Gastrocnemius medialis (tissue), 4 donors: ENCODE measurements around the gene FAM83D. TPM values are rescaled to one million over a fixed set of nuclear protein-coding genes. Genes with fewer than 3 reads are reported as not detected.

Source experiments
- ATAC-seq, 2 donors: fragments of 150-250 bp; one replicate each; pipeline ENCODE4 v1.9.1; 2016
- DNase-seq, 2 donors: peaks; one replicate each; pipeline ENCODE4 v3.0.0-alpha.2; 2019
- H3K27ac ChIP-seq, 4 donors: fragments of 200-600 bp; sonication (generic); 1 replicate in 1 of 4; 2 replicates in 3 of 4; pipeline ENCODE4 v1.5.1; 2016 to 2018; ENCODE audit warnings: mild to moderate bottlenecking in 2 of 4, moderate library complexity in 1 of 4
- H3K27me3 ChIP-seq, 3 donors: fragments of 200-600 bp; sonication (generic) in 2 of 3; 1 replicate in 1 of 3; 2 replicates in 2 of 3; pipeline versions ENCODE4 v1.5.1 to v1.6.0; 2016 to 2019; ENCODE audit warnings: mild to moderate bottlenecking in 1 of 3, moderate library complexity in 1 of 3
- H3K36me3 ChIP-seq, 2 donors: fragments of 200-600 bp; sonication (generic) in 1 of 2; one replicate each; pipeline ENCODE4 v1.5.1; 2017 to 2018
- H3K4me1 ChIP-seq, 2 donors: fragments of 200-600 bp; sonication (generic) in 1 of 2; one replicate each; pipeline ENCODE4 v1.5.1; 2016 to 2017; ENCODE audit warnings: mild to moderate bottlenecking in 2 of 2
- H3K4me3 ChIP-seq, 4 donors: fragments of 200-600 bp; sonication (generic) in 3 of 4; 1 replicate in 1 of 4; 2 replicates in 3 of 4; pipeline ENCODE4 v1.5.1; 2016 to 2019; ENCODE audit warnings: mild to moderate bottlenecking in 2 of 4
- H3K9me3 ChIP-seq, 3 donors: fragments of 200-600 bp; sonication (generic) in 2 of 3; 1 replicate in 1 of 3; 2 replicates in 2 of 3; pipeline ENCODE4 v1.5.1; 2016 to 2019
- CTCF ChIP-seq, 5 experiments: fragments of 450-650 bp in 3 of 5; fragments of 200-600 bp in 2 of 5; sonication (generic) in 2 of 5; IDR thresholded peaks in 4 of 5; conservative IDR thresholded peaks in 1 of 5; 1 replicate in 4 of 5; 2 replicates in 1 of 5; pipeline ENCODE4 v1.5.1; 2016 to 2019; ENCODE audit warnings: antibody characterized with exemption in 5 of 5, mild to moderate bottlenecking in 3 of 5, moderate library complexity in 3 of 5
- POLR2A ChIP-seq, 2 donors: fragments of 450-650 bp; IDR thresholded peaks; one replicate each; pipeline ENCODE4 v1.6.1; 2017; ENCODE audit warnings: antibody characterized with exemption in 2 of 2, mild to moderate bottlenecking in 2 of 2, moderate library complexity in 2 of 2
- in situ Hi-C, 4 donors: fragments of 200-750 bp; cut with MboI; loops; one replicate each; pipeline versions ENCODE4 v1.15.0 to v1.8.0; 2017; ENCODE audit warnings: low sequenced_read_pairs in 4 of 4
- intact Hi-C: fragments of 100-400 bp; cut with DNase I; formaldehyde crosslinking; loops from one replicate; pipeline ENCODE4 v1.15.1; 2023; ENCODE audit warnings: low total_unique reads
- total RNA-seq, 4 donors: library from RNA; depleted of rRNA; stranded (reverse); fragments of >200 nt; gene quantifications; one replicate each; pipeline versions ENCODE4 v1.1.0 to v1.2.3, GENCODE V29; 2016

FAM83D gene
- total RNA-seq, 4 donors from 2014 or later = 0.40 TPM; not detected in 3

- peaks cover 0 to 31% of the 10 kb centered on the region in 2 donors for H3K36me3 ChIP-seq
- H3K27ac ChIP-seq = peak overlapping the region; percentile 25 to 69 (median 46)
- peaks cover 13 to 18% of the 10 kb centered on the region in 2 donors for H3K4me1 ChIP-seq
- no peak for TF ChIP-seq POLR2A (IDR thresholded peaks at IDR 0.05)
- no peak for TF ChIP-seq CTCF (IDR thresholded peaks at IDR 0.05 in 4 of 5, conservative IDR thresholded peaks at IDR 0.05 in 1 of 5)
- H3K4me3 ChIP-seq = no peak overlapping the region
- in situ Hi-C loops (no loop called here), intact Hi-C loops (no loop called here)
- DNase-seq (no peak), ATAC-seq (peak; percentile 64 to 97)
- H3K9me3 ChIP-seq = no peaks in the 10 kb centered on the region
- H3K27me3 ChIP-seq = no peaks in the 10 kb centered on the region
Observed at GRCh38 chr20:38985603-38986170, 59.5 kb downstream of the FAM83D start.

GRCh38 chr20:38986663-38987062 lies 60.4 kb downstream of the FAM83D start:
- intact Hi-C loops = no loop called here
- no peak for TF ChIP-seq POLR2A (IDR thresholded peaks at IDR 0.05)
- TF ChIP-seq CTCF (IDR thresholded peaks at IDR 0.05 in 4 of 5, conservative IDR thresholded peaks at IDR 0.05 in 1 of 5) = no peak
- Histone ChIP-seq H3K36me3 (peaks cover 0 to 31% of the 10 kb centered on the region in 2 donors), H3K4me1 (peaks cover 13 to 14% of the 10 kb centered on the region in 2 donors), H3K27me3 (no peaks in the 10 kb centered on the region), H3K9me3 (no peaks in the 10 kb centered on the region), H3K27ac (peak overlapping the region in 1 of 4 donors; percentile 36), H3K4me3 (no peak overlapping the region)
- in situ Hi-C loops = no loop called here
- DNase-seq (no peak), ATAC-seq (no peak)

GRCh38 chr20:38987777-38988176 lies 61.6 kb downstream of the FAM83D start:
- Histone ChIP-seq H3K4me1 (peaks cover 13 to 14% of the 10 kb centered on the region in 2 donors), H3K27ac (no peak overlapping the region), H3K4me3 (no peak overlapping the region), H3K27me3 (no peaks in the 10 kb centered on the region), H3K36me3 (peaks cover 0 to 31% of the 10 kb centered on the region in 2 donors), H3K9me3 (no peaks in the 10 kb centered on the region)
- no peak for DNase-seq
- intact Hi-C loops (no loop called here), in situ Hi-C loops (no loop called here)
- TF ChIP-seq POLR2A (IDR thresholded peaks at IDR 0.05) (no peak), CTCF (IDR thresholded peaks at IDR 0.05 in 4 of 5, conservative IDR thresholded peaks at IDR 0.05 in 1 of 5) (no peak)
- no peak for ATAC-seq

GRCh38 chr20:38990728-38991127 lies 64.5 kb downstream of the FAM83D start:
- in situ Hi-C loops = no loop called here

More at GRCh38 chr20:38990728-38991127, 64.5 kb downstream of the FAM83D start:
- no peak overlapping the region for H3K4me3 ChIP-seq
- H3K27me3 ChIP-seq = no peaks in the 10 kb centered on the region
- TF ChIP-seq POLR2A (IDR thresholded peaks at IDR 0.05) (no peak), CTCF (IDR thresholded peaks at IDR 0.05 in 4 of 5, conservative IDR thresholded peaks at IDR 0.05 in 1 of 5) (no peak)
- ATAC-seq = no peak
- DNase-seq = no peak
- H3K27ac ChIP-seq = no peak overlapping the region
- H3K9me3 ChIP-seq = no peaks in the 10 kb centered on the region
- H3K4me1 ChIP-seq = peaks cover 4 to 5% of the 10 kb centered on the region in 2 donors
- H3K36me3 ChIP-seq = peaks cover 0 to 25% of the 10 kb centered on the region in 2 donors
- intact Hi-C loops = no loop called here
